ENCODE data around the gene SELP.

SELP gene

GRCh38 chr1:169644297-169644696 lies 14.4 kb upstream of the SELP start:
- H3K4me2 ChIP-seq (ENCODE audit: low read depth, low read length), result no peak overlapping the region
- no peak overlapping the region for H3K9ac ChIP-seq (ENCODE audit: low read length)
- no peaks in the 10 kb centered on the region for H3K9me3 ChIP-seq (replicated peaks; ENCODE audit: insufficient read depth, low read length)
- H3F3A ChIP-seq (ENCODE audit: insufficient read depth, low read length), result no peaks in the 10 kb centered on the region
- no peaks in the 10 kb centered on the region for H3K4me1 ChIP-seq (ENCODE audit: low read length)
- H3K79me2 ChIP-seq (ENCODE audit: low read length), result no peaks in the 10 kb centered on the region
- no peak overlapping the region for H3K27ac ChIP-seq (ENCODE audit: low read length)
- no peak overlapping the region for H3K4me3 ChIP-seq (ENCODE audit: low read length)
- H3K27me3 ChIP-seq (replicated peaks; ENCODE audit: insufficient read depth, low read length), result no peaks in the 10 kb centered on the region
- H4K20me1 ChIP-seq (ENCODE audit: insufficient read depth, low read length), result no peaks in the 10 kb centered on the region
- H3K36me3 ChIP-seq (replicated peaks; ENCODE audit: insufficient read depth, low read length), result no peaks in the 10 kb centered on the region
- TF ChIP-seq EZH2 (optimal IDR thresholded peaks at IDR 0.05; ENCODE audit: low read depth, low read length), result no peak
- TF ChIP-seq CTCF (IDR thresholded peaks at IDR 0.05; ENCODE audit: low read length), result no peak
- no peak for TF ChIP-seq EZH2phosphoT487 (IDR thresholded peaks at IDR 0.05; ENCODE audit: low read length)
- no peaks in the 10 kb centered on the region for H3K9me2 ChIP-seq (replicated peaks; ENCODE audit: insufficient read depth, low read length)
- H2AFZ ChIP-seq (ENCODE audit: low read length), result no peak overlapping the region
- DNase-seq, result no peak

- TF ChIP-seq EZH2phosphoT487 (IDR thresholded peaks at IDR 0.05; ENCODE audit: low read length) (no peak), CTCF (IDR thresholded peaks at IDR 0.05; ENCODE audit: low read length) (no peak), EZH2 (optimal IDR thresholded peaks at IDR 0.05; ENCODE audit: low read depth, low read length) (no peak)
- Histone ChIP-seq H3K9me2 (replicated peaks; ENCODE audit: insufficient read depth, low read length) (no peaks in the 10 kb centered on the region), H4K20me1 (ENCODE audit: insufficient read depth, low read length) (no peaks in the 10 kb centered on the region), H3K4me2 (ENCODE audit: low read depth, low read length) (no peak overlapping the region), H3F3A (ENCODE audit: insufficient read depth, low read length) (no peaks in the 10 kb centered on the region), H3K9ac (ENCODE audit: low read length) (no peak overlapping the region), H3K9me3 (replicated peaks; ENCODE audit: insufficient read depth, low read length) (no peaks in the 10 kb centered on the region), H3K4me3 (ENCODE audit: low read length) (no peak overlapping the region), H3K27me3 (replicated peaks; ENCODE audit: insufficient read depth, low read length) (no peaks in the 10 kb centered on the region), H3K79me2 (ENCODE audit: low read length) (no peaks in the 10 kb centered on the region), H3K4me1 (ENCODE audit: low read length) (no peaks in the 10 kb centered on the region), H2AFZ (ENCODE audit: low read length) (no peak overlapping the region), H3K36me3 (replicated peaks; ENCODE audit: insufficient read depth, low read length) (no peaks in the 10 kb centered on the region), H3K27ac (ENCODE audit: low read length) (no peak overlapping the region)
- no peak for DNase-seq
These were observed 5.0 kb upstream of the SELP start for GRCh38 chr1:169634877-169635276.

- H3K36me3 ChIP-seq (replicated peaks; ENCODE audit: insufficient read depth, low read length), result no peaks in the 10 kb centered on the region
- H3K79me2 ChIP-seq (ENCODE audit: low read length), result no peaks in the 10 kb centered on the region
- DNase-seq, result no peak
- no peak overlapping the region for H3K9ac ChIP-seq (ENCODE audit: low read length)
- TF ChIP-seq CTCF (IDR thresholded peaks at IDR 0.05; ENCODE audit: low read length), result no peak
- no peak for TF ChIP-seq EZH2phosphoT487 (IDR thresholded peaks at IDR 0.05; ENCODE audit: low read length)
- no peak for TF ChIP-seq EZH2 (optimal IDR thresholded peaks at IDR 0.05; ENCODE audit: low read depth, low read length)
- no peak overlapping the region for H2AFZ ChIP-seq (ENCODE audit: low read length)
- no peak overlapping the region for H3K4me2 ChIP-seq (ENCODE audit: low read depth, low read length)
- H3K4me3 ChIP-seq (ENCODE audit: low read length), result no peak overlapping the region
- no peaks in the 10 kb centered on the region for H3K27me3 ChIP-seq (replicated peaks; ENCODE audit: insufficient read depth, low read length)
- no peaks in the 10 kb centered on the region for H4K20me1 ChIP-seq (ENCODE audit: insufficient read depth, low read length)
- H3K27ac ChIP-seq (ENCODE audit: low read length), result no peak overlapping the region
- H3K4me1 ChIP-seq (ENCODE audit: low read length), result no peaks in the 10 kb centered on the region
- H3K9me2 ChIP-seq (replicated peaks; ENCODE audit: insufficient read depth, low read length), result no peaks in the 10 kb centered on the region
- no peaks in the 10 kb centered on the region for H3K9me3 ChIP-seq (replicated peaks; ENCODE audit: insufficient read depth, low read length)
- no peaks in the 10 kb centered on the region for H3F3A ChIP-seq (ENCODE audit: insufficient read depth, low read length)
These were observed 4.2 kb upstream of the SELP start for GRCh38 chr1:169634145-169634544.
